ENCODE data around the gene STXBP3. TPM values are rescaled to one million over a fixed set of nuclear protein-coding genes. Genes with fewer than 3 reads are reported as not detected.

The STXBP3 gene
- total RNA-seq, 1 experiment from 2014 or later: 34.1 TPM

GRCh38 chr1:108826081-108826635, 79.7 kb downstream of the STXBP3 start:
- Histone ChIP-seq H3K18ac (ENCODE audit: insufficient read length, low read depth, low read length) (no peak overlapping the region), H3K23me2 (ENCODE audit: insufficient read length, low read depth, low read length, poor library complexity, severe bottlenecking) (no peaks in the 10 kb centered on the region), H3K4ac (ENCODE audit: low read depth, low read length) (no peak overlapping the region), H3K27me3 (ENCODE audit: insufficient read depth, low read length) (no peaks in the 10 kb centered on the region), H3K4me1 (ENCODE audit: insufficient read depth, low read length) (no peaks in the 10 kb centered on the region), H4K5ac (ENCODE audit: insufficient read length, low read depth, low read length) (no peak overlapping the region), H4K91ac (ENCODE audit: insufficient read length, low read depth, low read length) (no peak overlapping the region), H3K9ac (ENCODE audit: extremely low read depth, insufficient read length, low read length) (no peak overlapping the region), H2BK12ac (ENCODE audit: insufficient read length, low read depth, low read length) (no peak overlapping the region), H4K20me1 (ENCODE audit: control insufficient read depth, insufficient read depth, insufficient read length) (no peaks in the 10 kb centered on the region), H2AK5ac (ENCODE audit: insufficient read length, low read length) (no peak overlapping the region), H2AFZ (ENCODE audit: low read length) (no peak overlapping the region), H2BK15ac (ENCODE audit: low read depth, low read length) (no peak overlapping the region), H3K23ac (ENCODE audit: insufficient read length, low read depth, low read length) (no peak overlapping the region), H4K8ac (replicated peaks; ENCODE audit: insufficient read length, low read depth, low read length) (no peak overlapping the region), H3K27ac (ENCODE audit: insufficient read length, low read depth, low read length) (no peak overlapping the region), H3K14ac (ENCODE audit: insufficient read depth, low read length) (no peak overlapping the region), H2BK5ac (ENCODE audit: insufficient read length, low read length) (no peak overlapping the region), H2BK120ac (ENCODE audit: low read depth, low read length, poor library complexity, severe bottlenecking) (no peak overlapping the region), H3K4me2 (ENCODE audit: insufficient read depth, insufficient read length, low read length) (no peak overlapping the region), H3K56ac (ENCODE audit: insufficient read length, low read depth, low read length) (no peak overlapping the region), H3K79me1 (ENCODE audit: insufficient read depth, low read depth, low read length, poor library complexity, severe bottlenecking) (no peaks in the 10 kb centered on the region), H3K79me2 (ENCODE audit: insufficient read depth, low read length) (no peaks in the 10 kb centered on the region), H3K9me3 (ENCODE audit: control insufficient read depth, low read depth, low read length) (no peaks in the 10 kb centered on the region), H2BK20ac (ENCODE audit: low read depth, low read length, poor library complexity, severe bottlenecking) (no peak overlapping the region), H3T11ph (ENCODE audit: low read length) (no peak overlapping the region)
- H3K27ac Mint-ChIP-seq: no peak overlapping the region
- no peaks in the 10 kb centered on the region; a peak in 1 of 5 replicates for H3K9me3 Mint-ChIP-seq
- H3K4me3 Mint-ChIP-seq: no peak overlapping the region
- H3K36me3 Mint-ChIP-seq (ENCODE audit: insufficient read depth in 1 of 3, low read depth in 3 of 3): no peaks in the 10 kb centered on the region
- TF ChIP-seq CTCF (conservative IDR thresholded peaks at IDR 0.05): no peak
- peaks cover 9 to 13% of the 10 kb centered on the region in 2 experiments; a peak in 3 of 4 replicates for H3K4me1 Mint-ChIP-seq
- peaks cover 2% of the 10 kb centered on the region for H3K27me3 Mint-ChIP-seq (ENCODE audit: low read depth)
- no CpG with 5 or more reads among the region's 3 CpGs for WGBS (ENCODE audit: extremely low coverage, insufficient read length, low lambda C conversion rate)
- DNase-seq: no peak
